CD4-positive, alpha-beta T cell treated with Interleukin-10 for 1 hour (primary cell): ENCODE data around the gene SLC9A8.
"Not testable (repeated sequence)": the region's sequence is repeated elsewhere in the genome, so short reads cannot be mapped to it uniquely, and the experiment has no call there.

Experiments
- DNase-seq: peaks from one replicate; pipeline ENCODE4 v3.0.0-alpha.2; 2020

SLC9A8 gene

GRCh38 chr20:49853640-49854039 is 41.0 kb downstream of the SLC9A8 start:
- DNase-seq, result no peak

- DNase-seq, result no peak
These were observed 41.7 kb downstream of the SLC9A8 start for GRCh38 chr20:49854190-49854875.

GRCh38 chr20:49856904-49857303 is 44.3 kb downstream of the SLC9A8 start:
- no peak for DNase-seq

GRCh38 chr20:49858076-49858585 is 45.5 kb downstream of the SLC9A8 start:
- no peak for DNase-seq

GRCh38 chr20:49859011-49859410 is 46.4 kb downstream of the SLC9A8 start:
- no peak for DNase-seq

GRCh38 chr20:49859807-49860206 is 47.2 kb downstream of the SLC9A8 start:
- DNase-seq, result no peak

- not testable (repeated sequence) for DNase-seq
These were observed 48.6 kb downstream of the SLC9A8 start for GRCh38 chr20:49861232-49861631.

GRCh38 chr20:49862607-49863200 is 50.1 kb downstream of the SLC9A8 start:
- no peak for DNase-seq

- no peak for DNase-seq
These were observed 51.0 kb downstream of the SLC9A8 start for GRCh38 chr20:49863666-49864065.

- no peak for DNase-seq
These were observed 52.9 kb downstream of the SLC9A8 start for GRCh38 chr20:49865559-49865958.

- DNase-seq, result no peak
These were observed 53.4 kb downstream of the SLC9A8 start for GRCh38 chr20:49866051-49866450.

GRCh38 chr20:49867453-49868215 is 55.0 kb downstream of the SLC9A8 start:
- DNase-seq, result no peak

GRCh38 chr20:49868538-49868937 is 55.9 kb downstream of the SLC9A8 start:
- DNase-seq, result no peak

- no peak for DNase-seq
These were observed 56.3 kb downstream of the SLC9A8 start for GRCh38 chr20:49868964-49869363.

GRCh38 chr20:49870261-49870660 is 57.6 kb downstream of the SLC9A8 start:
- no peak for DNase-seq

GRCh38 chr20:49871391-49871948 is 58.8 kb downstream of the SLC9A8 start:
- DNase-seq, result no peak

GRCh38 chr20:49872056-49872455 is 59.4 kb downstream of the SLC9A8 start:
- DNase-seq, result no peak

GRCh38 chr20:49874696-49875095 is 62.1 kb downstream of the SLC9A8 start:
- no peak for DNase-seq

GRCh38 chr20:49877386-49877921 is 64.8 kb downstream of the SLC9A8 start:
- no peak for DNase-seq

GRCh38 chr20:49878977-49879376 is 66.3 kb downstream of the SLC9A8 start:
- DNase-seq, result no peak

- no peak for DNase-seq
These were observed 67.5 kb downstream of the SLC9A8 start for GRCh38 chr20:49880177-49880576.

GRCh38 chr20:49880724-49881445 is 68.3 kb downstream of the SLC9A8 start:
- no peak for DNase-seq
